MM.1S (cell line): Measurements from ENCODE around the gene MRPS27.

ENCODE experiments used
- DNase-seq: peaks from one replicate; pipeline ENCODE4 v3.0.0-alpha.2; 2015
- H2AFZ ChIP-seq: fragments of 300-600 bp; sonication (generic); 2 replicates; pipeline ENCODE4 v1.6.0; 2016; ENCODE audit warnings: antibody characterized with exemption, low read length
- H3F3A ChIP-seq: fragments of 300-600 bp; sonication (generic); 2 replicates; pipeline ENCODE4 v1.6.1; 2016; ENCODE audit warnings: mild to moderate bottlenecking, antibody characterized with exemption, low read length, moderate library complexity, mixed read lengths; ENCODE audit not compliant: insufficient read depth
- H3K27ac ChIP-seq: fragments of 300-600 bp; sonication (generic); 2 replicates; pipeline ENCODE4 v1.5.1; 2016; ENCODE audit warnings: mild to moderate bottlenecking, low read length
- H3K27me3 ChIP-seq: fragments of 300-600 bp; sonication (generic); replicated peaks from 2 replicates; pipeline ENCODE4 v1.6.0; 2016; ENCODE audit warnings: low read length; ENCODE audit not compliant: insufficient read depth
- H3K36me3 ChIP-seq: fragments of 300-600 bp; sonication (generic); replicated peaks from 2 replicates; pipeline ENCODE4 v1.6.1; 2016; ENCODE audit warnings: mild to moderate bottlenecking, low read length, mixed read lengths; ENCODE audit not compliant: insufficient read depth
- H3K4me1 ChIP-seq: fragments of 300-600 bp; sonication (generic); 2 replicates; pipeline ENCODE4 v1.6.1; 2016; ENCODE audit warnings: low read length, mixed read lengths
- H3K4me2 ChIP-seq: fragments of 300-600 bp; sonication (generic); 2 replicates; pipeline ENCODE4 v1.6.0; 2016; ENCODE audit warnings: low read depth, low read length
- H3K4me3 ChIP-seq: fragments of 300-600 bp; sonication (generic); 2 replicates; pipeline ENCODE4 v1.5.1; 2016; ENCODE audit warnings: low read length, mixed read lengths
- H3K79me2 ChIP-seq: fragments of 300-600 bp; sonication (generic); 2 replicates; pipeline ENCODE4 v1.6.1; 2016; ENCODE audit warnings: mixed run types, low read length, mixed read lengths
- H3K9ac ChIP-seq: fragments of 300-600 bp; sonication (generic); 2 replicates; pipeline ENCODE4 v1.6.1; 2016; ENCODE audit warnings: low read length, mixed read lengths
- H3K9me2 ChIP-seq: fragments of 300-600 bp; sonication (generic); replicated peaks from 2 replicates; pipeline ENCODE4 v1.6.1; 2016; ENCODE audit warnings: mild to moderate bottlenecking, low read length, mixed read lengths; ENCODE audit not compliant: insufficient read depth
- H3K9me3 ChIP-seq: fragments of 300-600 bp; sonication (generic); replicated peaks from 2 replicates; pipeline ENCODE4 v1.6.1; 2016; ENCODE audit warnings: mild to moderate bottlenecking, low read length, mixed read lengths; ENCODE audit not compliant: insufficient read depth
- H4K20me1 ChIP-seq: fragments of 300-600 bp; sonication (generic); 2 replicates; pipeline ENCODE4 v1.6.1; 2016; ENCODE audit warnings: mild to moderate bottlenecking, low read length, moderate library complexity, mixed read lengths; ENCODE audit not compliant: insufficient read depth
- EZH2 ChIP-seq: fragments of 300-600 bp; sonication (generic); optimal IDR thresholded peaks from 2 replicates; pipeline ENCODE3; 2017; ENCODE audit warnings: low read depth, mild to moderate bottlenecking, antibody characterized with exemption, low read length, mixed read lengths
- EZH2phosphoT487 ChIP-seq: fragments of 300-600 bp; sonication (generic); IDR thresholded peaks from 2 replicates; pipeline ENCODE4 v1.6.1; 2018; ENCODE audit warnings: antibody characterized with exemption, low read length
- TF ChIP-seq, protein P1 (sequence below): fragments of 300-600 bp; sonication (generic); IDR thresholded peaks from 2 replicates; pipeline ENCODE4 v1.5.1; 2016; ENCODE audit warnings: antibody characterized with exemption, low read length, mixed read lengths

The MRPS27 gene

DNA sequence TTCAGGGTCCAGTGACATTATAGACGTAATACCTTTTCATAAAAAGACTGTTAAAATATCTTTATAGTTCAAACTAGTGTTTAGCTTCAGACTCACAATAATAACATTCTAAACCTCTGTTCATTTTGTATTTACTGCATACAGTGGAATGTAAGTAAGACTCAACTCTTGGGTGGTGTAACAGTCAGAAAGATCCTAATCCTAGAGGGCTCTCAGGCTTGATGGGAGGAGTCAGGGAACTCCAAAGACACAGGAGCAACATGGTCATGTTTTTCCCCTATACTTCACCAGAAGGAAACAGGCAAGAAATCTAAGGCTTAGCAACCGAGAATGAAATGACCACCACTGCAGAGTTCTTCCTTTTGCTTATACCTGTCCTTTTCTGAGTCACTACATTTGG lies 82.6 kb downstream of the MRPS27 start:
- Histone ChIP-seq H3K9me3 (no peaks in the 10 kb centered on the region), H3K27ac (no peak overlapping the region), H3K79me2 (no peaks in the 10 kb centered on the region), H3K9ac (no peak overlapping the region), H3K27me3 (no peaks in the 10 kb centered on the region), H3K9me2 (no peaks in the 10 kb centered on the region), H3K4me2 (no peak overlapping the region), H2AFZ (no peak overlapping the region), H3K4me3 (no peak overlapping the region), H4K20me1 (no peaks in the 10 kb centered on the region), H3K4me1 (no peaks in the 10 kb centered on the region), H3F3A (no peaks in the 10 kb centered on the region), H3K36me3 (0 out of 2 replicates have a peak, but pooled peaks cover 3% of the 10 kb centered on the region)
- DNase-seq = no peak
- TF ChIP-seq, protein P1, sequence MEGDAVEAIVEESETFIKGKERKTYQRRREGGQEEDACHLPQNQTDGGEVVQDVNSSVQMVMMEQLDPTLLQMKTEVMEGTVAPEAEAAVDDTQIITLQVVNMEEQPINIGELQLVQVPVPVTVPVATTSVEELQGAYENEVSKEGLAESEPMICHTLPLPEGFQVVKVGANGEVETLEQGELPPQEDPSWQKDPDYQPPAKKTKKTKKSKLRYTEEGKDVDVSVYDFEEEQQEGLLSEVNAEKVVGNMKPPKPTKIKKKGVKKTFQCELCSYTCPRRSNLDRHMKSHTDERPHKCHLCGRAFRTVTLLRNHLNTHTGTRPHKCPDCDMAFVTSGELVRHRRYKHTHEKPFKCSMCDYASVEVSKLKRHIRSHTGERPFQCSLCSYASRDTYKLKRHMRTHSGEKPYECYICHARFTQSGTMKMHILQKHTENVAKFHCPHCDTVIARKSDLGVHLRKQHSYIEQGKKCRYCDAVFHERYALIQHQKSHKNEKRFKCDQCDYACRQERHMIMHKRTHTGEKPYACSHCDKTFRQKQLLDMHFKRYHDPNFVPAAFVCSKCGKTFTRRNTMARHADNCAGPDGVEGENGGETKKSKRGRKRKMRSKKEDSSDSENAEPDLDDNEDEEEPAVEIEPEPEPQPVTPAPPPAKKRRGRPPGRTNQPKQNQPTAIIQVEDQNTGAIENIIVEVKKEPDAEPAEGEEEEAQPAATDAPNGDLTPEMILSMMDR = no peak
- TF ChIP-seq EZH2phosphoT487 (no peak), EZH2 (no peak)

- no peaks in the 10 kb centered on the region for H3K9me2 ChIP-seq
- H3K27me3 ChIP-seq = no peaks in the 10 kb centered on the region
- no peaks in the 10 kb centered on the region for H3K79me2 ChIP-seq
- 0 out of 2 replicates have a peak, but pooled peaks cover 3% of the 10 kb centered on the region for H4K20me1 ChIP-seq
- TF ChIP-seq EZH2 = no peak
- no peak for TF ChIP-seq EZH2phosphoT487
- TF ChIP-seq, protein P1 = no peak
- H2AFZ ChIP-seq = no peak overlapping the region
- no peaks in the 10 kb centered on the region for H3F3A ChIP-seq
- no peaks in the 10 kb centered on the region for H3K9me3 ChIP-seq
- H3K36me3 ChIP-seq = 0 out of 2 replicates have a peak, but pooled peaks cover 3% of the 10 kb centered on the region
- H3K4me3 ChIP-seq = no peak overlapping the region
- H3K4me1 ChIP-seq = no peaks in the 10 kb centered on the region
- H3K9ac ChIP-seq = no peak overlapping the region
- no peak overlapping the region for H3K27ac ChIP-seq
- DNase-seq = no peak
- no peak overlapping the region for H3K4me2 ChIP-seq
These were observed 84.3 kb downstream of the MRPS27 start for GRCh38 chr5:72235725-72236124.

GRCh38 chr5:72234868-72235267 lies 85.2 kb downstream of the MRPS27 start:
- no peak overlapping the region for H3K4me3 ChIP-seq
- 0 out of 2 replicates have a peak, but pooled peaks cover 3% of the 10 kb centered on the region for H4K20me1 ChIP-seq
- H3F3A ChIP-seq = no peaks in the 10 kb centered on the region
- no peak overlapping the region for H3K4me2 ChIP-seq
- no peak overlapping the region for H3K27ac ChIP-seq
- no peak for DNase-seq
- no peak overlapping the region for H3K9ac ChIP-seq
- 0 out of 2 replicates have a peak, but pooled peaks cover 3% of the 10 kb centered on the region for H3K36me3 ChIP-seq
- no peak overlapping the region for H2AFZ ChIP-seq
- H3K9me3 ChIP-seq = no peaks in the 10 kb centered on the region
- no peaks in the 10 kb centered on the region for H3K79me2 ChIP-seq
- no peaks in the 10 kb centered on the region for H3K27me3 ChIP-seq
- H3K4me1 ChIP-seq = no peaks in the 10 kb centered on the region
- no peaks in the 10 kb centered on the region for H3K9me2 ChIP-seq
- no peak for TF ChIP-seq EZH2phosphoT487
- TF ChIP-seq EZH2 = no peak
- TF ChIP-seq, protein P1 = no peak
